ENCODE measurements around the gene SYDE1.

Gene SYDE1

GRCh38 chr19:15125232-15126067 lies 18.2 kb downstream of the SYDE1 start:
- DNase-seq: peak; percentile 94

- DNase-seq: peak in 1 of 2 donors; percentile 47
Observed at GRCh38 chr19:15126131-15126910, 19.1 kb downstream of the SYDE1 start.

DNA sequence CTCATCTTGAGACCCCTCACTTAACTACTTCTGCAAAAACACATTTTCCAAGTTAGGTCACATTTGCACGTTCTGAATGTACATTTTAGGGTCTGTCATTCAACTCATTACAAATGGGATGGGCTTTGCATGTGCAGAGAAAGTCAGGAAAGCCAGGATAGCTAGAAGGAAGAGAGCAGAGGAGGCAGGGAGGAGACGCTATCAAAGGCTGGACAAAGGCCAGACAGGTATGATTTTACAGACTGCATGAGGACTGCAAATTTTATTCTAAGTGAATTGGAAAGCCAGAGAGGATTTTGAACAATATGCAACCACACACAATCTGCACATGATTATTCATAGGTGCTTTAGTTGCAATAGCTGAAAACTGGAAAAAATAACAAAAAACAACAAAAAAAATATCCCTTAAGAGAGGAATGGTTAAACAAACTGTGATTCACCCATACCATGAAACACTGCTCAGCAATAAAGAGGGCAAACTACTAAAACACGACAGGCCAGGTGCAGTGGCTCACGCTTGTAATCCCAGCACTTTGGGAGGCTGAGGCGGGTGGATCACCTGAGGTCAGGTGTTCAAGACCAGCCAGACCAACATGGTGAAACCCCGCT lies 21.1 kb downstream of the SYDE1 start:
- DNase-seq: no peak

DNA sequence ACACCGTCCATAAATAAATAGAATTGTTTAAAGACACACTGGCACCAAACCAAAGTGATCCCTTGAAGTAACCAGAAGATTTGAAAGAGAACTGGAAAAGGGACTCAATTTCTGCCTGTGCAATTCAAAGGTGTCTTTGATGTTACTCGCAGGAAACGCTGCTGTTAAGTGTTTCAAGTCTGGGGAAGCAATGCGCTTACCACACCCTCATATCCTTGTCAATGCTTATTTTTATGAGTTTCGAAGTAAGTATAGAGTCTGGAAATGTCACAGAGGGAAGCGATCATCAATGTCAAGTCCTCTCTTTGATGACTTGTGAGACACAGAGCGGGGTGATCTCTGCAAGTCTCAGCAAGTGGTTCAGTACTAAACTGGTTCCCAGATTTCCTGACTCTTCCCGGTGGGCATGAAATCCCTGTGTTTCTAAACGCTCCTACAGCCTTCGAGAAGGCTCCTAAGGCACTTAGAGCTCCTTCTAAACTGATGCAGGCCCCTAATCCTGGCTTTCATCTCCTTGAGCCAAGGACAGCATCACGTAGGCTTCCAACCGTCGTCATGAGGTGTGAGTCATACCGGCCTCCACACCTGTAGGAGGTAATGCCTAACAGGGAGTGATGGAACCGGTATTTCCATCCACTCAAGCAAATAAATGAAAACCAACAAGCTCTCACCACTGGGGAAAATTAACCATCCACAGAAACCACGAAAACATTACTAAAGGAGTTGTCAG lies 22.8 kb downstream of the SYDE1 start:
- no peak for DNase-seq

- DNase-seq: no peak
Observed at GRCh38 chr19:15136234-15136954, 29.2 kb downstream of the SYDE1 start.

DNA sequence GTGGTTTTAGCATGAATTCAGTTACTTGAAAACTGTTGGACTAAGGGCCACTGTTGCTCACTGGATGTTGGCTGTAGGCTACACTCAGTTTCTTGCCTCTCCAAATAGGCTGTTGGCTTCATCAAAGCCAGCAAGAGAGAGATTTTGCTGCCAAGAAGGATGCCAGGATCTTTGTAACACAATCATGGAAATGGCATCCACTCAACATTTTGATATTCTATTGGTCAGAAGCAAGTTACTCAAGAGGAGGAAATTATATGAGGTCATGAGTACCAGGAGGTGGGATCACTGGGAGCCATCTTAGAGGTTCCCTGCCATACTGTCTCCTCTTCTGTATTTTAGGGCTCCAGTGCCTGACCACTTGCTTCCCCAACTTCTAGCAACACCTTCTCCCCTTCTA lies 30.6 kb downstream of the SYDE1 start:
- DNase-seq: no peak

GRCh38 chr19:15138427-15138826 lies 31.2 kb downstream of the SYDE1 start:
- DNase-seq: no peak

- no peak for DNase-seq
Observed at GRCh38 chr19:15141143-15141542, 33.9 kb downstream of the SYDE1 start.

GRCh38 chr19:15142313-15142712 lies 35.1 kb downstream of the SYDE1 start:
- DNase-seq: no peak

GRCh38 chr19:15144046-15144646 lies 36.9 kb downstream of the SYDE1 start:
- DNase-seq: no peak

DNA sequence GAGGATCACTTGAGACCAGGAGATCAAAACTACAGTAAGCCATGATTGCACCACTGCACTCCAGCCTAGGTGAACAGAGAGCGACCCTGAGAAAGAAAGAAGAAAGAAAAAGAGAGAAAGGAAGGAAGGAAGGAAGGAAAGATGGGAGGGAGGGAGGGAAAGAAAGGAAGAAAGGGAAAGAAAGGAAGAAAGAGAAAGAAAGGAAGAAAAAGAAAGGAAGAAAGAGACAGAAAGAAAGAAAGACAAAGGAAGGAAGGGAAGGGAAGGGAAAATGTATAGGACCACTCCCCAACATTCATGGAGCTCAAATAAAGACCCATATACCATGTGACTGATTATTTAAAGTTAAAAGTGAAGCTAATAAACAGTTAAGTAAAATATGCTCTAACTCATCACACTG lies 39.9 kb downstream of the SYDE1 start:
- DNase-seq: no peak

- DNase-seq: no peak
Observed at GRCh38 chr19:15149737-15150136, 42.5 kb downstream of the SYDE1 start.

DNA sequence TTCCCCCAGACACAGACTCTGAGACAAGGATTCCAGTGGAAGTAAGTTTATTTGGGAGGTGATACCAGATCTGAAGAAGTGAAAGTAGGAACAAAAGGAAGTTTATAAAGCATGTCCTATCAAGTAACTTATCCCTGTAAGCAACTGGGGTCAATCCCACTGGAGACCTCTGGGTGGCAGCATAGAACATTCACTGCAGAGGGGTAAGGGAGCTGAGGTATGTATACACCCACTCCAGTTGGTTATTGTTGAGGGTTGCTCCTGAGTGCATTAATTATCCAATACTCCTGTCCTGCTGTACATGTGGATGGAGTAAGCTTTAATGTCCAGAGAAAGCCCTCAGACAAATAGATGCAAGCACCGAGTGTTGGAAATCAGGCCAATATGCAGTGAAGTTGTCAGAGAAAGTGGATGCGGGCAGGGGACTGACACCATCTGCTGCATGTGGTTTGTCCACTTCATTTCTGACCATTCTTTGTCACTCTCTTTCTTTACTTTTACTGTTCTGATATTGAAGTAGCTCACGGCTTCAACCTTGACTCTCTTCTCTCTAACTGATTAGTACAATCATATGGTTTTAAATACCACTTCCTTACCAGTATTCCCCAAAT lies 46.9 kb downstream of the SYDE1 start:
- no peak for DNase-seq

GRCh38 chr19:15155296-15155695 lies 48.1 kb downstream of the SYDE1 start:
- DNase-seq: no peak

- DNase-seq: no peak
Observed at GRCh38 chr19:15156391-15156790, 49.2 kb downstream of the SYDE1 start.

- DNase-seq: no peak
Observed at GRCh38 chr19:15159251-15159650, 52.0 kb downstream of the SYDE1 start.

DNA sequence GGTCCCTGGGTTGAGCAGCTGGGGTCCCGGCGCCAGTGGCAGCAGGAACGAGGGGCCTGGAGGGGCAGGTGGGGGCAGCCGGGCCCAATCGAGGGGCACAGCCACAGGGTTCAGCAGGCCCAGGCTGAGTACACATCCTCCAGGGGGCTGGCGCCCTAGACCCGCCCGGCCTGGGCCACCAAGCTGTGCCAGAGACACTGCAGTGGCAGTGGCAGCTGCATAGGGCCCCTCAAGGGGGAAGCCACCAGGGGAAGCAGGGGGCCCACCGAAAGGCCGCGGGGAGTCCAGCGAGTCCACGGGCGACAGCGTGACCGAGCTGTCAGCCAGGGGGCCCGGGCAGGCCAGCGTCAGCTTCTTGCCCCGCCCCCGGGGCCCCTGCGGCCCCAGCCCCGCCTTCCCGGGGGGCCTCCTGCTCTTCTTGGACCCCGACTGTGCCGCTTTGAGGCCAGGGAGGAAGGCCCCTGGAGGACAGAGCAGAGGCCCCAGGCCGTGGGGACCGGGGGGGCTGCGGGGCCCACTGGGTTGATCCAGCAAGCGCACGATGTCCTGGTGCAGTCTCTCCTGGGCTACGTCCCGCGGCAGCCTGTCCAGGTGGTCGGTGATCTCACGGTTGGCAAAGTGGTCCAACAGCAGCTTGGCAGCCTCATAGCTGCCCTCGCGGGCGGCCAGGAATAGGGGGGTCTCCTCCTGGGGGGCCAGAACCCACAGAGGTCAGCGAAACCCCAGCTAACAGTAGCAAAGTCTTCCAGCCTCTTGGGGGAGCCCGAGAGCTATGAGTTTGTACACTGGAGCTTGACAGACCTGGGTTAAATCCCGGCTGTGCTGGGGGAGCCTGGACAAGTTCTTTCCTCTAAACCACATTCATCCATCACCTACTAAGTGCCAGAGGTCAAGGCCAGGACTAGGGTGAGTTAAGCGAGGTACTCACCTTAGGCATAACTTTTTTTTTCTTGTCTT lies 54.1 kb downstream of the SYDE1 start:
- no peak for DNase-seq
